Skeletal muscle tissue (tissue), 4 donors: ENCODE results near the gene SPRYD3. TPM values are rescaled to one million over a fixed set of nuclear protein-coding genes. Genes with fewer than 3 reads are reported as not detected.
A peak's percentile ranks its signal among the peaks of the same experiment; 100 is the strongest.
"Not testable (repeated sequence)": the region's sequence is repeated elsewhere in the genome, so short reads cannot be mapped to it uniquely, and the experiment has no call there.

Source experiments
- H3K27ac ChIP-seq: one replicate; pipeline ENCODE4 v1.7.0; 2013; ENCODE audit warnings: mild to moderate bottlenecking, low read depth, low read length, inconsistent platforms
- H3K27me3 ChIP-seq, 3 donors: one replicate each; pipeline ENCODE4 v1.7.0; 2013; ENCODE audit warnings: low read length in 3 of 3; ENCODE audit not compliant: control insufficient read depth in 3 of 3, insufficient read depth in 3 of 3
- H3K36me3 ChIP-seq, 3 donors: one replicate each; pipeline ENCODE4 v1.7.0; 2013; ENCODE audit warnings: low read length in 3 of 3; ENCODE audit not compliant: control insufficient read depth in 3 of 3, insufficient read depth in 3 of 3
- H3K4me1 ChIP-seq, 3 donors: one replicate each; pipeline ENCODE4 v1.7.0; 2013; ENCODE audit warnings: low read length in 3 of 3, mild to moderate bottlenecking in 3 of 3; ENCODE audit not compliant: control insufficient read depth in 3 of 3, insufficient read depth in 3 of 3
- H3K4me3 ChIP-seq, 3 donors: one replicate each; pipeline ENCODE4 v1.7.0; 2013; ENCODE audit warnings: low read length in 3 of 3
- H3K9ac ChIP-seq, 3 donors: one replicate each; pipeline ENCODE4 v1.7.0; 2013; ENCODE audit warnings: low read length in 3 of 3, mild to moderate bottlenecking in 3 of 3, moderate library complexity in 2 of 3, low read depth in 1 of 3
- H3K9me3 ChIP-seq, 3 donors: one replicate each; pipeline ENCODE4 v1.7.0; 2013; ENCODE audit warnings: low read length in 3 of 3; ENCODE audit not compliant: control insufficient read depth in 3 of 3
- total RNA-seq: library from RNA; depleted of rRNA; stranded (reverse); fragments of >200 nt; gene quantifications from one replicate; pipeline ENCODE4 v1.2.3, GENCODE V29; 2014
- donor health status: Osteomylitis.

Gene SPRYD3
- total RNA-seq, 1 donor from 2014 or later: 13.0 TPM

- Histone ChIP-seq H3K9me3 (no peaks in the 10 kb centered on the region), H3K9ac (peak overlapping the region; percentile 98 to 99 (median 98)), H3K27me3 (no peaks in the 10 kb centered on the region), H3K4me1 (peaks cover 57 to 62% (median 59%) of the 10 kb centered on the region in 3 donors), H3K27ac (peak overlapping the region; percentile 99), H3K36me3 (peaks cover 0 to 3% (median 2%) of the 10 kb centered on the region in 3 donors), H3K4me3 (peak overlapping the region; percentile 94 to 96 (median 95))
Observed at GRCh38 chr12:53045696-53046045, 33.5 kb downstream of the SPRYD3 start.

DNA sequence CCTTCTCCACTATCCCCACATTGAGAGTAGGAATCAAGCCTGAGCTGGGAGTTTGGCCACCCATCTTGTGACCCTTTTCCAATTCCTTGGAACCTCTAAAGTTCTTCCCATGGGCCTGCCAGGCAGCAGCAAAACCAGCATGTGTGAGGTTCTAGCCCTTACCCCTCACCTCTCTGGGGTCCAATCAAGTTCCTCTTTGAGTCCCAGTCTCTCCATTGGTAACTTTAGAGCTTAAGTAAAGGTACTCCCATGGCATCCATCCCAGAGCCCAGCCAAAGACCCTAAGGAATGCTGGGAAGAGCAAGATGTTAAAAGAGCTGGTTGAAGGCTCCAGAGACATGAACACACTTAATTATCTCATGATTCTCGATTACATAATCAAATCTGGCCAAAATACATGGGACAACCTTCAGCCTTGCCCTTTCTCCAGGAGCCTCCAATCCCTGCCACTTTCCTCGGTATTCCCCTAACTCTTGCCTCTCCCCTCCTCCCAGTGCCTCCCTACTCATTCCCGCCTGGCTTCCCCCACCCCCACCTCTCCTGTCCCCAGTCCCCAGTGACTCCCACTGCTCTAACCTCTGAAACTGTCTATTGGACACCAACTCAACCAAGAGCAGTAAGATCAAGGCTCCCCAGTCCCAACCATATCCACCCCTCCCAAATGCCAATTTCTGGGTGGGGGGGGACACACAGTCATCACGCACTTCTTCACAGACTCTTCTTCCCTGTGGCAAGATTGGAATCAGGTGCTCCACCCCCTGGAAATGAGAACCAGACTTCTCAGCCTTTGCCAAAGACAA is 34.1 kb downstream of the SPRYD3 start:
- Histone ChIP-seq H3K4me1 (peaks cover 51 to 56% (median 54%) of the 10 kb centered on the region in 3 donors), H3K36me3 (peaks cover 0 to 3% (median 2%) of the 10 kb centered on the region in 3 donors), H3K4me3 (peak overlapping the region; percentile 22 to 95 (median 94)), H3K9me3 (no peaks in the 10 kb centered on the region), H3K9ac (peak overlapping the region in 2 of 3 donors; percentile 33 to 98), H3K27ac (peak overlapping the region; percentile 99), H3K27me3 (no peaks in the 10 kb centered on the region)

GRCh38 chr12:53044052-53044581 is 35.1 kb downstream of the SPRYD3 start:
- Histone ChIP-seq H3K9ac (peak overlapping the region; percentile 19 to 33 (median 19)), H3K4me1 (peaks cover 44 to 48% (median 45%) of the 10 kb centered on the region in 3 donors), H3K9me3 (no peaks in the 10 kb centered on the region), H3K36me3 (peaks cover 6 to 11% (median 10%) of the 10 kb centered on the region in 3 donors), H3K27me3 (no peaks in the 10 kb centered on the region), H3K27ac (peak overlapping the region; percentile 99), H3K4me3 (peak overlapping the region in 2 of 3 donors; percentile 35 to 60)

DNA sequence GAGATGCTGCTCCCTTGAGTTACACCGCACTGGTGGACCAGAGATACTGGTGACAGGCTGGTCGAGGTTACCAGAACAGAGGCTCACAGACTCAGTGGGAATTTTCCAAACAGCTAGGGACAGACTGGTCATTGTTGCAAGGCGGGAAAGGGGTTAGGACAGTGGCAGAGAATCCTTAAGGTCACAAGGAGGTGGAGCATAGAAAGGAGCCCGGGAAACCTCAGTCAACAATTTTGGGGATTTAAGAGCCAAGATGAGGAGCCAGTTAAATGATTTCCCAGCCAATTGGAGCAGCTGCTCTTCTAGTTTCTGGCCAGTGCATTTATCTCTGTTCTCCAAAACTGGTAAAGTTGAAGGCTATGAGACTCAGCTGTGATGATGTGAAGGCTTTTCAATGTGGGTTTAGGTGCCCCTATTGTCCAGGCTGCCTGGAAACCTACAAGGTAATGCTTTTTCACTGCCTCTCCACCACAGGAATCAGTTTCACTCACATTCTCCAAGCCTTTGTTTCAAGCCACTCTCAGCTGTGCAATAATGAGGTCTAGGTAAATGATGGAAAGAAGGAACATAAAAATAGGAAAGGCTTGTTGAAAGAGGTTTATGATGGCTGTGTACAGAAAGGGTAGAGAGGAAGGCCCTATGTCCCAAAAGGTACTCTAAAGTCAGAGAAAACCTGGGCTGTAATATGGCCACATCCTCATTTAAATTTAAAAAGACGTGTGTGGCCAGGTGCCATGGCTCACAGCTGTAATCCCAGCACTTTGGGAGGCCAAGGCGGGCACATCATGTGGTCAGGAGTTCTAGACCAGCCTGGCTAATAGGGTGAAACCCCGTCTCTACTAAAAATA is 36.4 kb downstream of the SPRYD3 start:
- no peaks in the 10 kb centered on the region for H3K9me3 ChIP-seq
- peaks cover 32 to 37% (median 35%) of the 10 kb centered on the region in 3 donors for H3K4me1 ChIP-seq
- peaks cover 9 to 22% (median 20%) of the 10 kb centered on the region in 3 donors for H3K36me3 ChIP-seq
- no peaks in the 10 kb centered on the region for H3K27me3 ChIP-seq
- peak overlapping the region; percentile 14 for H3K27ac ChIP-seq
- H3K4me3 ChIP-seq: no peak overlapping the region
- H3K9ac ChIP-seq: no peak overlapping the region

GRCh38 chr12:53039851-53040250 is 39.3 kb downstream of the SPRYD3 start:
- H3K9ac ChIP-seq: no peak overlapping the region
- no peaks in the 10 kb centered on the region for H3K9me3 ChIP-seq
- peaks cover 30 to 44% (median 42%) of the 10 kb centered on the region in 3 donors for H3K36me3 ChIP-seq
- no peak overlapping the region for H3K27ac ChIP-seq
- H3K27me3 ChIP-seq: no peaks in the 10 kb centered on the region
- H3K4me3 ChIP-seq: no peak overlapping the region
- H3K4me1 ChIP-seq: peaks cover 12 to 16% (median 12%) of the 10 kb centered on the region in 3 donors

DNA sequence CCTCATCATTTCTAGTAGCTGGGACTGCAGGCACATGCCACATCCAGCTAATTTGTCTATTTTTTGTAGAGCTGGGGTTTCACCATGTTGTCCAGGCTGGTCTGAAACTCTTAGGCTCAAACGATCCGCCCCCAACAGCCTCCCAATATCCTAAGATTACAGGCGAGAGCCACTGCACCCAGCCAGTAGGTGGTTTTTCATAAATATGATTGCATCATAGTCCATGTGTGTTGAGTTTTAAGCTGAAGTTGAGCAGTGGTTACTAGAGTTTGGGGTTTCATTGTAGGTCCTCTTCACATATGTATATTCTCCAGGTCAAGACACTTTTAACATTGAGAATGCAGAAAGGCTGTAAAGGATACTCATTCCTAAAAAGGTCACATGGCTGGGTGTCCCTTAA is 42.4 kb downstream of the SPRYD3 start:
- Histone ChIP-seq H3K9ac (no peak overlapping the region), H3K27me3 (no peaks in the 10 kb centered on the region), H3K9me3 (no peaks in the 10 kb centered on the region), H3K27ac (no peak overlapping the region), H3K4me1 (peaks cover 0 to 5% (median 0%) of the 10 kb centered on the region in 3 donors), H3K36me3 (peaks cover 45 to 61% (median 61%) of the 10 kb centered on the region in 3 donors), H3K4me3 (no peak overlapping the region)

DNA sequence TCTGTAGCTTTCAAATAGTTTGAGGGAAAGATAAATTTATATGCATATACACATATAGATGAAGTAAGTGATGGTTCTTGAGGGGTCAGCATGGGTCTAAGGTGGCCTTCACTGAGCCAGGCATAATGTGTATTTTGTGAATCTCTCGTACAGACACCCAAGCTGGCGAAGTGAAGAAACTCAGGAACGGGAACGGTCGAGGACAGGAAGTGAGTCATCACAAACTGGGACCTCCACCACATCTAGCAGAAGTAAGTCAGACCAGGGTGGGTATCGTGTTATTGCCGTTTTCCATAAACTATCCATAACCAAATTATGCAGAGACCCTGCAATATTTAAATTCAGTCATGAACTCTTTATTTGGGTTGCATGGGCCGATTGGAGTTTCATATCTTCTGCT is 44.7 kb downstream of the SPRYD3 start:
- Histone ChIP-seq H3K27me3 (no peaks in the 10 kb centered on the region), H3K36me3 (peaks cover 47 to 73% (median 72%) of the 10 kb centered on the region in 3 donors), H3K4me1 (peaks cover 0 to 5% (median 0%) of the 10 kb centered on the region in 3 donors), H3K9ac (no peak overlapping the region), H3K4me3 (no peak overlapping the region), H3K9me3 (no peaks in the 10 kb centered on the region), H3K27ac (no peak overlapping the region)

DNA sequence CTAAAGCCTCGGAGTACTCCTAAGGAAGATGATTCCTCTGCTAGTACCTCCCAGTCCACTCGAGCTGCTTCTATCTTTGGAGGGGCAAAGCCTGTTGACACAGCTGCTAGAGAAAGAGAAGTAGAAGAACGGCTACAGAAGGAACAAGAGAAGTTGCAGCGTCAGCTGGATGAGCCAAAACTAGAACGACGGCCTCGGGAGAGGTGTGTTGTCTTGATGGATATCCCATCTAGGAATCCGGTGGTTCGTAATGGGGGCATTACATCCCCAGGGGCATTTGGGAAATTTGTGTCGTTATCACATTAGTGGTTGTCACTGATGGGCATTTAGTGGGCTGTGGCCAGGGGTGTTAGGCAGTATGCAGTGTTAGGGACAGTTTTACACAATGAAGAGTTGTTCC is 45.4 kb downstream of the SPRYD3 start:
- not testable (repeated sequence) for H3K27me3 ChIP-seq, H3K9me3 ChIP-seq, H3K4me1 ChIP-seq, H3K27ac ChIP-seq, H3K9ac ChIP-seq, H3K4me3 ChIP-seq
- H3K36me3 ChIP-seq: peaks cover 47 to 71% (median 71%) of the 10 kb centered on the region in 3 donors

DNA sequence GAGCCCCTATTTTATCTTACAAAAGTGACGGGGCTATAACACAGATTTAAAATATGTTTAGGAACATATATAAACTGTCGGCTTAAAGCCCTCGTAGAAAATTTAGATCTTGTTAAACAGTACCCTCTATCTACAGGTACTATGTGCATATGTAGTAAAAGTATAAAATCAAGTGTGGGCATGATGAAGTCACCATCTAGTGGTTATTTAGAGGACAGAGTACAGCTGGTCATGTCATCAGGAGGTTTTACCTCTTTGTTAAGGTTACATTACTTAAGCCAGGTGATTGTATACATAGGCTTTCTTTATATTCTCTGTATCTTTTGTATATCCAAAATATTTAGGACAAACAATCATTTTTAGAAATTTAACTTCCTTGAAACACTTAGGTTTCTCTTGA is 47.6 kb downstream of the SPRYD3 start:
- Histone ChIP-seq H3K27ac (no peak overlapping the region), H3K4me3 (no peak overlapping the region), H3K9ac (no peak overlapping the region), H3K27me3 (no peaks in the 10 kb centered on the region), H3K4me1 (no peaks in the 10 kb centered on the region), H3K36me3 (peaks cover 45 to 70% (median 66%) of the 10 kb centered on the region in 3 donors), H3K9me3 (no peaks in the 10 kb centered on the region)
